ENCODE measurements around the gene CAMP. TPM values are rescaled to one million over a fixed set of nuclear protein-coding genes. Genes with fewer than 3 reads are reported as not detected.
"Not testable (repeated sequence)": the region's sequence is repeated elsewhere in the genome, so short reads cannot be mapped to it uniquely, and the experiment has no call there.

The CAMP gene
- total RNA-seq, 1 donor from 2014 or later, result not detected

DNA sequence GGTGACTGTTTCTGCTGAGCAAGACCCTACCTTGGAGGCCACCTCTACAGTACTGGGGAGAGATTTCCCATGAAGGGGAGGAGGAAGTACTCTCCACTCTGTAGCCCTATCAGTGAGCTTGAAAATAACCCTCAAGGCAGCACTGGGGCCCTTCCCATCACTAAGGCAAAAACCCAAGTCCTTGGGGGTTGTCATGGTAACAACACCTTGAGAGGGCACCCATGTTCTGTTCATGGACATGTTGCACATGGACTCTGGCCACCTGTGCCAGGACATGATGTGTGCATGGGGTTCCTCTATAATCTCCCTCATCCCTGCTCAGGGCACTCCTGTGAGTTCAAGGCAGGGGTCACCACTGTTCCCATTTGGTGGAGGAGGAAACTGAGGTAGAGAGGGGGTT, 24.2 kb upstream of the CAMP start:
- Mint-ChIP-seq H3K4me1 (ENCODE audit: unreplicated experiment) (peaks cover 3% of the 10 kb centered on the region), H3K9me3 (ENCODE audit: unreplicated experiment) (no peaks in the 10 kb centered on the region), H3K27me3 (ENCODE audit: unreplicated experiment) (no peaks in the 10 kb centered on the region), H3K27ac (ENCODE audit: unreplicated experiment) (no peak overlapping the region), H3K4me3 (ENCODE audit: unreplicated experiment) (no peak overlapping the region), H3K36me3 (ENCODE audit: unreplicated experiment) (no peaks in the 10 kb centered on the region)
- no peak for DNase-seq (ENCODE audit: extremely low spot score, unreplicated experiment)
- TF ChIP-seq, protein P1, sequence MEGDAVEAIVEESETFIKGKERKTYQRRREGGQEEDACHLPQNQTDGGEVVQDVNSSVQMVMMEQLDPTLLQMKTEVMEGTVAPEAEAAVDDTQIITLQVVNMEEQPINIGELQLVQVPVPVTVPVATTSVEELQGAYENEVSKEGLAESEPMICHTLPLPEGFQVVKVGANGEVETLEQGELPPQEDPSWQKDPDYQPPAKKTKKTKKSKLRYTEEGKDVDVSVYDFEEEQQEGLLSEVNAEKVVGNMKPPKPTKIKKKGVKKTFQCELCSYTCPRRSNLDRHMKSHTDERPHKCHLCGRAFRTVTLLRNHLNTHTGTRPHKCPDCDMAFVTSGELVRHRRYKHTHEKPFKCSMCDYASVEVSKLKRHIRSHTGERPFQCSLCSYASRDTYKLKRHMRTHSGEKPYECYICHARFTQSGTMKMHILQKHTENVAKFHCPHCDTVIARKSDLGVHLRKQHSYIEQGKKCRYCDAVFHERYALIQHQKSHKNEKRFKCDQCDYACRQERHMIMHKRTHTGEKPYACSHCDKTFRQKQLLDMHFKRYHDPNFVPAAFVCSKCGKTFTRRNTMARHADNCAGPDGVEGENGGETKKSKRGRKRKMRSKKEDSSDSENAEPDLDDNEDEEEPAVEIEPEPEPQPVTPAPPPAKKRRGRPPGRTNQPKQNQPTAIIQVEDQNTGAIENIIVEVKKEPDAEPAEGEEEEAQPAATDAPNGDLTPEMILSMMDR (IDR thresholded peaks at IDR 0.05), result no peak

DNA sequence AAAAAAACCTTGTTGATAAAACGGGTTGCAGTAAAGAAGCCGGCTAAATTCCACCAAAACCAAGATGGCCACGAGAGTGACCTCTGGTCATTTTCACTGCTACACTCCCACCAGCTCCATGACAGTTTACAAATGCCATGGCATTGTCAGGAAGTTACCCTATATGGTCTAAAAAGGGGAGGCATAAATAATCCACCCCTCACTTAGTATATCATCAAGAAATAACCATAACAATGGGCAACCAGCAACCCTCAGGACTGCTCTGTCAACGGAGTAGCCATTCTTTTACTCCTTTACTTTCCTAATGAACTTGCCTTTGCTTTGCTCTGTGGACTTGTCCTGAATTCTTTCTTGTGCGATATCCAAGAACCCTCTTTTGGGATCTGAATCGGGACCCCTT, 20.7 kb upstream of the CAMP start:
- no peaks in the 10 kb centered on the region for H3K9me3 Mint-ChIP-seq (ENCODE audit: unreplicated experiment)
- H3K4me1 Mint-ChIP-seq (ENCODE audit: unreplicated experiment), result no peaks in the 10 kb centered on the region
- H3K27ac Mint-ChIP-seq (ENCODE audit: unreplicated experiment), result no peak overlapping the region
- H3K4me3 Mint-ChIP-seq (ENCODE audit: unreplicated experiment), result no peak overlapping the region
- no peak for DNase-seq (ENCODE audit: extremely low spot score, unreplicated experiment)
- no peaks in the 10 kb centered on the region for H3K36me3 Mint-ChIP-seq (ENCODE audit: unreplicated experiment)
- TF ChIP-seq, protein P1 (IDR thresholded peaks at IDR 0.05), result no peak
- no peaks in the 10 kb centered on the region for H3K27me3 Mint-ChIP-seq (ENCODE audit: unreplicated experiment)

DNA sequence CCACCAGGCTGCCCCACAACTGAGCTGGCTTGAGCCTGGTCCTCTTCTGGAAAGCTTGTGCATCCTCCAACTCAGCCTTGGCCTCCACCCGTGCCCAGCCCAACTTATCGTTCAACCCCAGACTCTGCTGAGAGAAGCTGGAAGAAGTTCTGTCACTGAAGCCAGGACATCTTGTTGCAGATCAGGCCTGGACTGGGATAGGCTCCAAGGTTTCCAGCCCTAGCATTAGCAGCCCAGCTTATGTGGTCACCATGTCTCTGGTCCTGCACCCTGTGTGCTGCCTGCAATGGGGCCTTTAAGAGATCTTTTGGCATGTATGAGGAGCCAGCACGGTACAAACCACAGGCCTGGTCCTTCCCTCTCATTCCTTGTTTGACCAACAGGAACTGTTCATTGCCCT, 15.2 kb upstream of the CAMP start:
- no peaks in the 10 kb centered on the region for H3K36me3 Mint-ChIP-seq (ENCODE audit: unreplicated experiment)
- H3K9me3 Mint-ChIP-seq (ENCODE audit: unreplicated experiment), result no peaks in the 10 kb centered on the region
- no peaks in the 10 kb centered on the region for H3K4me1 Mint-ChIP-seq (ENCODE audit: unreplicated experiment)
- TF ChIP-seq, protein P1 (IDR thresholded peaks at IDR 0.05), result no peak
- no peak for DNase-seq (ENCODE audit: extremely low spot score, unreplicated experiment)
- no peaks in the 10 kb centered on the region for H3K27me3 Mint-ChIP-seq (ENCODE audit: unreplicated experiment)
- H3K27ac Mint-ChIP-seq (ENCODE audit: unreplicated experiment), result no peak overlapping the region
- H3K4me3 Mint-ChIP-seq (ENCODE audit: unreplicated experiment), result no peak overlapping the region

DNA sequence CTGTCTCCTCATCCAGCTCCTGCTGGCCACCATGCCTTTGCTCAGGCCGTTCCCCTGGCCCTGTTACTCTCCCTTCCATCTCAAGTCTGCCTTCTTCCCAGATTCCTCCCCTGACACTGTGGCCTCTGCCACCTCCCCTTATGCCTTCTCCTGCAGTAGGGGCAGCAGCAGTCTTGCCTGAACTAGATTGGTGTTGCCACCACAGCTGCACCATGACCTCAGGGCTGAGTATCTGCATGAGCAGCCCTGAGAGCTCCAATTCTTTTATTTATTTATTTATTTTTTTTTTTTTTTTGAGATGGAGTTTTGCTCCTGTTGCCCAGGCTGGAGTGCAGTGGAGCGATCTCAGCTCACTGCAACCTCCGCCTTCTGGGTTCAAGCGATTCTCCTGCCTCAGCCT, 13.8 kb upstream of the CAMP start:
- no peaks in the 10 kb centered on the region for H3K36me3 Mint-ChIP-seq (ENCODE audit: unreplicated experiment)
- no peak for DNase-seq (ENCODE audit: extremely low spot score, unreplicated experiment)
- H3K4me3 Mint-ChIP-seq (ENCODE audit: unreplicated experiment), result no peak overlapping the region
- H3K27ac Mint-ChIP-seq (ENCODE audit: unreplicated experiment), result no peak overlapping the region
- TF ChIP-seq, protein P1 (IDR thresholded peaks at IDR 0.05), result no peak
- H3K4me1 Mint-ChIP-seq (ENCODE audit: unreplicated experiment), result no peaks in the 10 kb centered on the region
- H3K9me3 Mint-ChIP-seq (ENCODE audit: unreplicated experiment), result no peaks in the 10 kb centered on the region
- no peaks in the 10 kb centered on the region for H3K27me3 Mint-ChIP-seq (ENCODE audit: unreplicated experiment)

DNA sequence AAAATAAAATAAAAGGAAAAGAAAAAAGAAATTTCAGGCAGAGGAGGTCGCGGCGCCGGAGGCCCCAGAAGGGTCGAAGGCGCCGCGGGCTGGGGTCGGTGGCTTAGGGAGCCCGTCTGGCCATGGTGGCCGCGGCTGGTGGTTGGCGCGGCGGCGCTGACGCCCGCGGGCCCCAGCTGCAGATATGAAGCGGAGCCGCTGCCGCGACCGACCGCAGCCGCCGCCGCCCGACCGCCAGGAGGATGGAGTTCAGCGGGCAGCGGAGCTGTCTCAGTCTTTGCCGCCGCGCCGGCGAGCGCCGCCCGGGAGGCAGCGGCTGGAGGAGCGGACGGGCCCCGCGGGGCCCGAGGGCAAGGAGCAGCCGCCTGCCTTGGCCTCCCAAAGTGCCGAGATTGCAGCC, 12.8 kb upstream of the CAMP start:
- H3K4me1 Mint-ChIP-seq (ENCODE audit: unreplicated experiment); H3K9me3 Mint-ChIP-seq (ENCODE audit: unreplicated experiment); H3K27ac Mint-ChIP-seq (ENCODE audit: unreplicated experiment); H3K36me3 Mint-ChIP-seq (ENCODE audit: unreplicated experiment); H3K27me3 Mint-ChIP-seq (ENCODE audit: unreplicated experiment); H3K4me3 Mint-ChIP-seq (ENCODE audit: unreplicated experiment); DNase-seq (ENCODE audit: extremely low spot score, unreplicated experiment): not testable (repeated sequence)

DNA sequence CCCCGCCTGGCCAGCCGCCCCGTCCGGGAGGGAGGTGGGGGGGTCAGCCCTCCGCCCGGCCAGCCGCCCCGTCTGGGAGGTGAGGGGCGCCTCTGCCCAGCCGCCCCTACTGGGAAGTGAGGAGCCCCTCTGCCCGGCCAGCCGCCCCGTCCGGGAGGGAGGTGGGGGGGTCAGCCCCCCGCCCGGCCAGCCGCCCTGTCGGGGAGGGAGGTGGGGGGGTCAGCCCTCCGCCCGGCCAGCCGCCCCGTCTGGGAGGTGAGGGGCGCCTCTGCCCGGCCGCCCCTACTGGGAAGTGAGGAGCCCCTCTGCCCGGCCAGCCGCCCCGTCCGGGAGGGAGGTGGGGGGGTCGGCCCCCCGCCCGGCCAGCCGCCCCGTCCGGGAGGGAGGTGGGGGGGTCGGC, 11.5 kb upstream of the CAMP start:
- DNase-seq (ENCODE audit: extremely low spot score, unreplicated experiment); H3K4me1 Mint-ChIP-seq (ENCODE audit: unreplicated experiment); H3K36me3 Mint-ChIP-seq (ENCODE audit: unreplicated experiment); H3K9me3 Mint-ChIP-seq (ENCODE audit: unreplicated experiment); H3K27me3 Mint-ChIP-seq (ENCODE audit: unreplicated experiment); H3K4me3 Mint-ChIP-seq (ENCODE audit: unreplicated experiment); H3K27ac Mint-ChIP-seq (ENCODE audit: unreplicated experiment): not testable (repeated sequence)

Data from osteocyte (in vitro differentiated cells).